GM19099 (cell line): Measurements from ENCODE around the gene MYLK4.

Experiments
- POLR2A ChIP-seq: IDR thresholded peaks from 3 replicates; pipeline ENCODE4 v1.6.1; 2011; ENCODE audit warnings: low read depth; ENCODE audit not compliant: insufficient read length; ENCODE audit errors: extremely low read depth

Gene MYLK4

DNA sequence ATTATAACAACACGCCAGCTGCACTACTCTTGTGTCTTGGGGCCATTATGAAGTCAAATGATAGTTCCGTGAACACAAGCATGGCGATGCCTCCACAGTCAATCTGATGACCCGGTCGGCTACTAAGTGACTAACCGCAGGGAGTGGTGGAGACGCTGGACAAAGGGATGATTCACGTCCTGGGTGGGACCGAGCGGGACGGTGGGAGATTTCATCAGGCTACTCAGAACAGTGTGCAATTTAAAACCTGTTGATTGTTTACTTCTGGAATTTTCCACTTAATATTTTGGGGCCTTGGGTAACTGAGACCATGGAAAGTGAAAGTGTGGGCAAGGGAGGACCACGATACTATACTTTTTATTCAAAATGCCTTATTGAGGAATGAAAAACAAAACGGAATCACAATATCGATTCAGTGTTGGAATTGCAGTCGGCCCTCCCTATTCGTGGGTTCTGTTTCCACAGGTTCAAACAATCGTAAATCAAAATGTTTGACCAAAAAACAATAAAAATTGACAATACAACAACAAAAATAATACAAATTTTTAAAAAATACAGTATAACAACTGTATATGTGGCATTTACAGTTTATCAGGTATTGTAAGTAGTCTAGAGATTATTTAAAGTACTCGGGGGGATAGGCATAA, 66.5 kb downstream of the MYLK4 start:
- no peak for TF ChIP-seq POLR2A

DNA sequence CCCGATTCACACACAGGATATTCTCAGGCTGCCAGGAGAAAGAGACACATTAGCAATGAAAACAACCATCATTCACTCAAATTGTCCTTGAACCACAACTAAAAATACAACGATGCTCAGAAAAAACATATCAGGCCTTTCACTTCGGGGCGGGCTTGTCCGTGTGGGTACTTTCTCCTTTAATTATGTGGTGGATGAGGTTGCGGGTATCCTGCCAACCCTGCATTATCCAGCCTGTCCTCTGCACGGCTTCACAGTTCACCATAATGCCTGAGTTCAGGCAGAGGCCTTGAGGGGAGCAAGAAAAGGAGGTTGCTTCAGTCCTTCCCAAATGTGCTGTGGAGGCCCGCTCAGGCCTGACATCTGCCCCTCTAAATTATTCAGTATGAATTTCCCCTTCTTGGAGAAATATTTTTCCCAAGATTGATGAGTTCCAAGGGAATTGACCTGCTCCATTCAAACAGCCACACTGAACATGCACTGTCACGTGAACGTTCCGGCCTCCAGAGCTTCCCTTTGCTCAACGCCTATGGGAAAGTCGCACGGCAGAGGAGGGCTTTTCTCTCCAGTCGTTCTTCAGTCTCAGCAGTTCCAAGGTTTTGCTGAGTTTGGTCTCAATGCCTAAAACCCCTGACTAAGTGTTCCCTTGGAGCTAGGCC, 70.3 kb downstream of the MYLK4 start:
- TF ChIP-seq POLR2A = no peak

DNA sequence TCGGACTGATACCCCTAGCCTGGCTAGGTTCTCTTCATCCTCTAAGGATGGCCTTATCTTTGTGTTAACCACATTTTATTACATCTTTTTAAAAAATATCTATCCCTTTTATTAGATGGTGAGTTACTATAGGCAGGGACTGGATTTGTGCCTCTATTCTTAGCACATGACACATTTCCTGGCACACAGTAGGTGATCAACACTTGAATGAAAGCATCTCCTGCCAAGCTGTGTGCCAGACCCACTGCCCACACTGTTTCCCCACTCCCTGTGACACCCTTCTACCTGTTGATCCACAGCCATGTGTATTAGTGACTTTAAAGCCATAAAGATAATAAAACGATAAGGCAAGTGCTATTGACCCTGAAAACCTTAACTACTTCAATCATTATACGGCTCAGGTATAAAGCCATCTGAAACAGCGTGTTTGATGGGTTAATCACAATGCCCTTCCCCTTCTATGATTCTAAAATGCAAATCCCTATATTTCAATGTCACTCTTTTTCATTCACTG, 73.6 kb downstream of the MYLK4 start:
- no peak for TF ChIP-seq POLR2A

DNA sequence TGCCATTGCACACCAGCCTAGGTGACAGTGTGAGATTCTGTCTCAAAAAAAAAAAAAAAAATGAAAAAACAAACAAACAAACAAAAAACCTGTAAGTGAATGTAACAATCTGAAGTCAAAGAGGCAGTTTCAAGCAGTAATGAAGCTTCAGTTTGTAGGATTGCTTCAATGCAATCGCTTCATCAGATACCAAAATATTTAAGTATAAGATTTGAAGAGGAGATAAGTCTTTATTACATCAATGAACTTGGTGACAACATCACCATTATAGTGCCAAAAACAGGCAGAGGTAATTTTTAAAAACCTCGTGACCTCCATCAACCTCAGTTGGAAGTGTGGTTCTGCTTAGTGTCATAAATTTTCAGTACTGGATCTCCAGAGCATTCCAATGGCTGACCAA, 74.7 kb downstream of the MYLK4 start:
- TF ChIP-seq POLR2A = no peak

- TF ChIP-seq POLR2A = no peak
These were observed 75.9 kb downstream of the MYLK4 start for GRCh38 chr6:2674857-2675256.

DNA sequence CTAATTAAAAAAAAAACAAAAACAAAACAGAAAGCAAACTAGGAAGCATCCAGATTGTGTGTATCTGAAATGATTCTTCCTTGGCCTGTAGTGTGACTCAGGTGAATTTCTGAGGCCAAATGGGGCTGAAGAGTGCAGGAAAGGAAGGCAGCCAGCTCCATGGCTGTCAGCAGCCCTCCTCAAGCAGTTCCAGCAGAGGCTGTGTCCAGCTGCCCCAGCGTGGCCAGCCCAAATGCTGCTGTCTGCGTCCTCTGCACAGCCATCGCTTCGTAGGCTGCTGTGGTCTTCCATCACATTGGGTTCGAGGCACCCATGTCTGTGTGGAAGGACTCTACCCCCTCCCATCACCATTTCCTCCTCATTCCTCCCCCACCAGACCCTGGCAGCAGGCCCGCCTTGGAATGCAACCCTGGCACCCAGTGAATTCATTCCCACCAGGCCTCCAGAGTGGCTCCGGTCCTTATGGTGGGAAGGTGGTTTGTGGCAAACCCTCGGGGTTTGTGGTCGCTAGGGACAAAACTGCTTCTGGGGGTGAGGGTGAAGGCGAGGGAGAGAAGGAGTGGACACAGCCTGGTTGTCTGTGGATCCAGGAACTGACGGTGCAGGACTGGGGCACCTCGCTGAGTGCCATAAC, 81.5 kb downstream of the MYLK4 start:
- TF ChIP-seq POLR2A = no peak

- TF ChIP-seq POLR2A = no peak
These were observed 83.1 kb downstream of the MYLK4 start for GRCh38 chr6:2667617-2668016.

DNA sequence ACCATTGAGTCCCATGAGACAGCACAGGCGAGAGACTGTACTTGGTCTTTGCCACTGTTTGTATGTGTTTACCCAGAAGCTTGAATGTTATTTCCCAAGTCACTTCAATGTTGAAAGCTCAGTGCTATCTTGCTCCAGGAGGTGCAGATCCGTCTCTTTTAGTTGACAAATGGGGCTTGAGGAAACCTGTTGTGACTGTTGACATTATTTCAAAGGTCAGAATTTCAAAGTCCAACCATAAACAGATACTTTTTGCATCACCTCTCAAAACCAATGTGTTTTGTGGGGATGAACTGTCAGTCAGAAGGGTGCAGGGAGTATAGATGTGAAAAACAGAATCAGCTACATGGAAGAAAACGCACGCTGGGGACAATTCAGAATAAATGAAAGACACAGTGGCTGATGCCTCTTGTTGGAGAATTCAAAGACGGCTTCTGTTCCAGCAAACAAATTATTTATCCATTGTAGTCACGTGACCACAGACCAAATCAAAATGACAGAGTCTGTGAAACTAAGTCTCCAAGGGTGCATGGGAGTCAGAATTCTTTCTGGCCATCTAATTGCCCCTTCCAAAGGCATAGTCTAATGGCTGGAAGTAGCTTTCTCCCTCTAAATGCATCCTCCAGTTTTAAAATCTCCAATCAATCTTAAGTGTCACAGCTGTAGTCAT, 83.7 kb downstream of the MYLK4 start:
- TF ChIP-seq POLR2A = no peak

GRCh38 chr6:2665146-2666070, 85.3 kb downstream of the MYLK4 start:
- no peak for TF ChIP-seq POLR2A

DNA sequence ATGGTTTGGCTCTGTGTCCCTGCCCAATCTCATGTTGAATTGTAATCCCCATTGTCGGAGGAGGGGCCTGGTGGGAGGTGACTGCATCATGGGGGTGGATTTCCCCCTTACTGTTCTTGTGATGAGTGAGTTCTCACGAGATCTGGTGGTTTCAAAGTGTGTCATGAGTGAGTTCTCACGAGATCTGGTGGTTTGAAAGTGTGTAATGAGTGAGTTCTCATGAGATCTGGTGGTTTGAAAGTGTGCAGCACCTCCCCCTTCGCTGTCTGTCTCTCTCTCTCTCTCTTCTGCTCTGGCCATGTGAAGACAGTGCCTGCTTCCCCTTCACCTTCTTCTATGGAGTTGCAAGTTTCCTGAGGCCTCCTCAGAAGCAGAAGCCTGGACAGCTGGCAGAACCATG, 87.6 kb downstream of the MYLK4 start:
- no peak for TF ChIP-seq POLR2A

GRCh38 chr6:2661651-2662050, 89.1 kb downstream of the MYLK4 start:
- no peak for TF ChIP-seq POLR2A

DNA sequence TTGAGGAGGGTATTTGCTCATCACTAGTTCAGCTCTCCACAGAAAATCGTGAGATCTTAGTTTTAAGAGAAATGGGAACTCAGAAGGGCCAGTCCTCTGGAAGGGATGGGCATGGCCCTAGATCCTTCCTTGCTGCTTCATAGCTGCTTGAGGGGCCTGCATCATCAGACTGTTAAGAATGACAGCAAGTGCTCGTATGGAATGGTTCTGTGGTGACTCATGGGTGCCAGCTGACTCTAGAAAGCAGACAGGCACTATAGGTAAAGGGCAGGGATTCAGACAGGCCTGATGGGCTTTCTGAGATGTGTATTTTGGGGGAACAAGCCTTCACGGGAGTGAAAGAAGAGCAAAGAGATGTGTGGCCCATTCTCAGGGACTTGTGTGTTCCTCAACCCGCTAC, 90.8 kb downstream of the MYLK4 start:
- no peak for TF ChIP-seq POLR2A

DNA sequence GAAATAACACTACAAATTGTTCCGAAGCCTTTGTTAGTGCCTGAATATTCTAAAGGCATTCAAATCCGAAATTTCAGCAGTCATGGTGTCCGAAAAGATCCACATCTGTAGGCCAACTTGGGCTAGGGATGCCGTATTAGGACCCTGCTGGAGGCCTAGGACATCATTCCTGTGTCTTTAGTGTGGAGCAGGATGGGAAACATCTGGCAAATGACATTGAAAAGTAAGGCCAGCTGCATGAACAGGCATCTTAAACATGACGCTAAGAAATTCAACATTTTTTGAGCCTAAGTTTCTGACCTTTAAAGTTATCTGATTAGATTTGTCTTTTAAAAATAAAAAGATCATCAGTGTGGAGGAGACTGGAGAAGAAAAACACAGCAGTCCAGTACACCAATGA, 91.3 kb downstream of the MYLK4 start:
- TF ChIP-seq POLR2A = no peak

DNA sequence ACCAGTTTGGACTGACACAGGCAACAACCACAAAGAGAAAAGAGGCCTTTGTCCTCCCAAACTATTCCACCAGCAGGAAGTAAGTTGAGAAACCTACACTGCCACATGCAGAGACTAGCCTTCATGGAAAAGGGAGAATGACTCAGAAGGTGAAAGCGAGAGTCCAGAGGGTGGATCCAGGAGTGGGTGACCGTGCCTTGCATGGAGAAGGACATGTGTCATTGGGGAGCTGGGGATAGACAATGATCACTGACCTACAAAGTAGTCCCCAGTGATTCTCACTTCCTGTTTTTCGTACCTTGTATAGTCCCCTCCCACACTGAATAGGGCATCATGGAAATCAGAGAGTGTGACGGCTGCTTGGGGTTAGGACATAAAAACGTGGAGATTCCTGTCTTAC, 91.9 kb downstream of the MYLK4 start:
- no peak for TF ChIP-seq POLR2A
